Stimulated activated CD8-positive, alpha-beta memory T cell treated with anti-CD3 and anti-CD28 coated beads, Interleukin-7, amount 100 ng/mL, for 24 hours (primary cell): ENCODE results near the gene LARGE2.

Source experiments
- DNase-seq: peaks from one replicate; pipeline ENCODE4 v3.0.0-alpha.2; 2020; ENCODE audit warnings: low read depth

The LARGE2 gene

GRCh38 chr11:45930031-45930794 is 7.8 kb downstream of the LARGE2 start:
- DNase-seq, result no peak

GRCh38 chr11:45930951-45931570 is 8.6 kb downstream of the LARGE2 start:
- no peak for DNase-seq

- DNase-seq, result no peak
These were observed 9.3 kb downstream of the LARGE2 start for GRCh38 chr11:45931739-45932138.

- no peak for DNase-seq
These were observed 9.8 kb downstream of the LARGE2 start for GRCh38 chr11:45932217-45932616.

GRCh38 chr11:45933131-45933831 is 10.8 kb downstream of the LARGE2 start:
- no peak for DNase-seq

- DNase-seq, result no peak
These were observed 11.6 kb downstream of the LARGE2 start for GRCh38 chr11:45933846-45934579.

- DNase-seq, result no peak
These were observed 12.3 kb downstream of the LARGE2 start for GRCh38 chr11:45934580-45935318.

- no peak for DNase-seq
These were observed 13.1 kb downstream of the LARGE2 start for GRCh38 chr11:45935349-45936064.

- DNase-seq, result no peak
These were observed 14.1 kb downstream of the LARGE2 start for GRCh38 chr11:45936511-45937054.

- no peak for DNase-seq
These were observed 15.5 kb downstream of the LARGE2 start for GRCh38 chr11:45937916-45938315.

GRCh38 chr11:45939836-45940235 is 17.4 kb downstream of the LARGE2 start:
- no peak for DNase-seq

- DNase-seq, result no peak
These were observed 18.8 kb downstream of the LARGE2 start for GRCh38 chr11:45941285-45941684.

- DNase-seq, result no peak
These were observed 19.9 kb downstream of the LARGE2 start for GRCh38 chr11:45942381-45942780.

GRCh38 chr11:45945397-45945999 is 23.0 kb downstream of the LARGE2 start:
- DNase-seq, result no peak

- no peak for DNase-seq
These were observed 25.4 kb downstream of the LARGE2 start for GRCh38 chr11:45947885-45948284.

- no peak for DNase-seq
These were observed 25.9 kb downstream of the LARGE2 start for GRCh38 chr11:45948356-45948755.

GRCh38 chr11:45949992-45950407 is 27.5 kb downstream of the LARGE2 start:
- no peak for DNase-seq

GRCh38 chr11:45959851-45960250 is 37.4 kb downstream of the LARGE2 start:
- no peak for DNase-seq

- no peak for DNase-seq
These were observed 38.1 kb downstream of the LARGE2 start for GRCh38 chr11:45960387-45961095.
